Fibroblast of skin of right biceps (primary cell): Measurements from ENCODE around the gene FCRLA.
"Not testable (repeated sequence)": the region's sequence is repeated elsewhere in the genome, so short reads cannot be mapped to it uniquely, and the experiment has no call there.

Experiments
- DNase-seq: peaks from one replicate; pipeline ENCODE4 v3.0.0-alpha.2; 2013

The FCRLA gene

GRCh38 chr1:161706482-161707347, at the start of gene FCRLA:
Gene FCRLA (plus strand): TSS chr1:161707229. CDS start chr1:161707265, 36 bp downstream.
- DNase-seq: peak; percentile 99

GRCh38 chr1:161658524-161658923, 48.5 kb upstream of the FCRLA start:
- not testable (repeated sequence) for DNase-seq

GRCh38 chr1:161661660-161662311, 45.2 kb upstream of the FCRLA start:
- DNase-seq: not testable (repeated sequence)

GRCh38 chr1:161662684-161663339, 44.2 kb upstream of the FCRLA start, which contains the start of gene FCGR2B:
Gene FCGR2B (plus strand): TSS chr1:161663143. CDS start chr1:161663242, 99 bp downstream.
- DNase-seq: not testable (repeated sequence)

GRCh38 chr1:161663569-161663968, 43.5 kb upstream of the FCRLA start:
- DNase-seq: not testable (repeated sequence)

GRCh38 chr1:161664689-161665088, 42.3 kb upstream of the FCRLA start:
- not testable (repeated sequence) for DNase-seq

GRCh38 chr1:161671045-161672020, 35.7 kb upstream of the FCRLA start:
- DNase-seq: peak; percentile 5

- peak; percentile 22 for DNase-seq
Observed at GRCh38 chr1:161673437-161673836, 33.6 kb upstream of the FCRLA start.

- DNase-seq: not testable (repeated sequence)
Observed at GRCh38 chr1:161674447-161674846, 32.6 kb upstream of the FCRLA start.

- DNase-seq: not testable (repeated sequence)
Observed at GRCh38 chr1:161674908-161675307, 32.1 kb upstream of the FCRLA start.

GRCh38 chr1:161676441-161676840, 30.6 kb upstream of the FCRLA start:
- no peak for DNase-seq

- DNase-seq: no peak
Observed at GRCh38 chr1:161676958-161677689, 29.9 kb upstream of the FCRLA start.

- no peak for DNase-seq
Observed at GRCh38 chr1:161678500-161678899, 28.5 kb upstream of the FCRLA start.

- DNase-seq: no peak
Observed at GRCh38 chr1:161681879-161682278, 25.1 kb upstream of the FCRLA start.

- DNase-seq: no peak
Observed at GRCh38 chr1:161688946-161689345, 18.1 kb upstream of the FCRLA start.

- no peak for DNase-seq
Observed at GRCh38 chr1:161691846-161692245, 15.2 kb upstream of the FCRLA start.

GRCh38 chr1:161693020-161693712, 13.9 kb upstream of the FCRLA start:
- not testable (repeated sequence) for DNase-seq

GRCh38 chr1:161698302-161698701, 8.7 kb upstream of the FCRLA start:
- DNase-seq: not testable (repeated sequence)

GRCh38 chr1:161702250-161702649, 4.8 kb upstream of the FCRLA start:
- DNase-seq: no peak

GRCh38 chr1:161705537-161705936, 1.5 kb upstream of the FCRLA start:
- DNase-seq: no peak

GRCh38 chr1:161706113-161706481, 932 bp upstream of the FCRLA start:
- DNase-seq: peak; percentile 93
